Stimulated activated CD4-positive, alpha-beta T cell treated with anti-CD3 and anti-CD28 coated beads, Interleukin-2, amount 100 ng/mL, for 4 hours (primary cell): ENCODE data around the gene EFNA5.

Experiments used
- DNase-seq: peaks from one replicate; pipeline ENCODE4 v3.0.0-alpha.2; 2020; ENCODE audit warnings: low read depth

Gene EFNA5

GRCh38 chr5:107603349-107603748 lies 67.4 kb downstream of the EFNA5 start:
- DNase-seq: no peak

DNA sequence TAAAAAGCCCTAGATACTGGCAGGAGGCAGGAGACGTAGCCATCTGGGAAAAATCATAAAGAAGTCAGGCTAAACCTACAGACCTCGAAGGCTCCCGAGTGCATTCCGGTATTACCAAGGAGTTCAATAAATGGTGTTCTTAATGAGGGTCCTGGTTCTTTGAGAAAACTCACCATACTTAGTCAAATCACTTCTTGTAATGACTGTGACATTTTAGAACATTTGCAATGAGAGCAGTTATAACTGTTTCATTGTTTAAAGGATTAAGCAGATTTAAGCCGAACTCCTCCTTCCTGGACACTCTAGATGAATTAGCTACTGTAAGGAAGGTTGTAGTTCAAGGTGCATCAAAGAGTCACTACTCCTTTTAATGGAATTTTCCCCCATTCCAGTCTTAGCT lies 67.8 kb downstream of the EFNA5 start:
- DNase-seq: no peak

GRCh38 chr5:107601076-107601475 lies 69.7 kb downstream of the EFNA5 start:
- no peak for DNase-seq

GRCh38 chr5:107598958-107599357 lies 71.8 kb downstream of the EFNA5 start:
- no peak for DNase-seq

DNA sequence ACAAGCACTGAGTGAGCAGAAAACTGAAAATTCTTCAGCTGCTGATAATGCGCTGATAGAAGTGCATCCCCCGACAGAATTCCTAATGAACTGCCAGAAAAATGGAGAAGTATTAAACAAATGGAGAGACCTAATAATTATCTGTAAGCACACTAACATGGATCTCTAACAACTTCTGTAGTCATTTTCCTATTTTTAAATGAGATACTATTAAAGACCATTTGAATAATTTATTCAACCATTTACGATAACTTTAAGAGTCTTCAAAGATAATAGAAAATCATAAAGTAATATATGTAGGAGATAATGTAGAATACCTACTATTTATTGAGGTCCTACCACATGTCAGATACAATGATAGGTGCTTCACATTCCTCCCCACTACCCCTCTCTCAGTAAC lies 72.9 kb downstream of the EFNA5 start:
- no peak for DNase-seq

DNA sequence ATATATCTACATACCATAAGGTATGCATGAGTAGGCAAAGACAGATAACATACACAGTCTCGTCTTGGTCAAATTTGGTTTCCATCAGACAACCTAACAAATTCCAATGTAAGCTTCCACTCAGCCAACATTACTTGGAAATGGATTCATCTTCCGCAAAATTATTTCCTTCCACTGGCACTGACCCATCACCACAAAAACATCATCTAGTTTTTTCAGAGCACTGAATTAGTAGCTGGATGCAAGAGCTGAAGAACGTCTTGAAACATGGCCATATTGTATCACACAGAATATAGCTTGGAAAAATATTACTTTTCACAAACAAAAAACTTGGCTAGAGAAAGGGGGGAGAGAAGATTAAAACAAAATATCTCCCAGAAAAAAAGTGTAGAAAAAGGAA lies 73.5 kb downstream of the EFNA5 start:
- no peak for DNase-seq

GRCh38 chr5:107594253-107595045 lies 76.3 kb downstream of the EFNA5 start:
- DNase-seq: no peak

- no peak for DNase-seq
Measured at GRCh38 chr5:107593009-107593408, 77.7 kb downstream of the EFNA5 start.

DNA sequence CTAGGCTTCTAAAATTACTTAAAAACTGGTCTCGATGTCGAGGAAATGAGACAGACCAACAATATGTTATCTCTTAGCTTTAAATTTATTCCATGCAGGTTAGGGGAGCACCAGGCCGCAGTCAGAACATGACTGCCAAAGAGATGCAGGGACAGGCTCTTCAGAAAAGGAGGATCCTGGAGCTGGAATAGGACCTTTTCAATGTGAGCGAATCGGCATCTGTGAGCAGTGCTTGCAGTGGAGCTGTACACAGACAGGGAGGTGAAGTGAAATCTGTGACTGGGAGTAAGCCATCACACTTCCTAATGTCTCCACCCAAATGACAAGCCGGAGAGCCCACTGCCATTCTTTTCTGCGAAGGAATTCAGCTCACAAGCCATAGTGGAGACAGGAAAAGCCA lies 78.2 kb downstream of the EFNA5 start:
- no peak for DNase-seq

- DNase-seq: no peak
Measured at GRCh38 chr5:107590686-107591085, 80.1 kb downstream of the EFNA5 start.

GRCh38 chr5:107589520-107590193 lies 81.1 kb downstream of the EFNA5 start:
- no peak for DNase-seq

- DNase-seq: no peak
Measured at GRCh38 chr5:107582625-107583024, 88.1 kb downstream of the EFNA5 start.

DNA sequence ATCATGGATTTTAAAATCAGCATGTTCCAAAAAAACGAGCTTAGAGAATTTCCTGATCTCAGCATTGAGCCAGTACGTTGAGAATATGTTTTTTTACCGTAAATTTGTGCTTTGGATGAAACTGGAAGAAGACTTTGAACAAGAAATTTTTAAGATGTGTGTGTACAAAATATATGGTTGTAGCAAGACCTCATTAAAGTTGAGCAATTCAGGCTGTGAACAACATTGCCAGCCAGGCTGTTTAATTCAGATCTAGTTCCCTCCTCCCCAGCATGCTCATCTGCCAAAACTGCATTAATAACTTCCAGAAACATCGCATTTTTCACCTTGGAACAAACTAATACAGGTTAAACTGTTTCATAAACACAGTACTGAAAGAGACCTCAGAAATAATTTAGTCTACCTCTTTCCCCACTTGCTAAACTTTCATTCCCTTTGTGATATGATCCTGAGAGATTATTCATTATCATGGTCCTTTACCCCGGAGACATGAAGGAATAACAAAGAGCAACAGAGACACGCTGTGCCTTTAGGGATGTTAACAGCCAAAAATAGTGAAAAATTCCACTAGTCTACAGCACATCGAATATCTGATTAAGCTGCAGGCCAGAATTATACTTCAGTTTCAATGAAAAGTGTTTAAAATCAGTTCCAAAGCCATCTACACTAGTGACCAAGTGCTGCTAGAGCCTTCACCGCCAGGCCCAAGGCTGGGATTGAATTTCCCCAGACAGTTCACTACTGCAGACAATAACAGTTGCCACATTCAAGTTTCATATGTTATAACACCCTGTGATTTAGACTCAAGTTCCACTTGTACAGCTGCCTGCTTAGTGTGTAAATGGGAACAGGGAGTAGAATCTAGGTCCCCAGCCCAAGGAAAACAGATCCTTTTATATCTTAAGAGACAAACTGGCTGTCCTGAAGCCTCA lies 89.6 kb downstream of the EFNA5 start:
- no peak for DNase-seq

- DNase-seq: no peak
Measured at GRCh38 chr5:107578051-107578635, 92.6 kb downstream of the EFNA5 start.

DNA sequence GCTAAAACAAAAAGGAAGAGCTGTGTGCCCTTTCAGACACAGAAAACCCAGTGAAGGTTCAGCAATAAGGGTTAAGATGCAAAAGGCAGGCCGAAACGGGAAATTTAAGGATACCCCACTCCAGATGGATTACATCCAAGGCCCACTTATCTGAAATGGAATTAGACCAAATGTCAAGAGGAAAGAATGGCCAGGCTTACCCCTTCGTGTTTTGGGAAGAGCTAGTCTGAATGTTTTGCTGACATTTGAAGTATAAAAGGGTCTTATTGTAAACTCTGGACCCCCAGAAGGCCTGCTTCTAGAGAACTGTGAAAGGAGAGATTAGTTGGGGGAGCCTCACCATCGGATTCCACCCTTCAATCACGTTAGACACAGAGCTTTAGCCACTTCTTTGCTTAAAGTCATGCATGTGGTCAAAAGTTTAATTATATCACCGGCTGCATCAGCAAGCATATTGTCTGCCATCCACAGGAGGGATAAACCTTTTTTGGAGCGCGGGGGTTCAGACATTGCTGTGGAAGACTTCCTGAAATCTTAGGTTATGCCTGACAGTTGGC lies 93.3 kb downstream of the EFNA5 start:
- no peak for DNase-seq

DNA sequence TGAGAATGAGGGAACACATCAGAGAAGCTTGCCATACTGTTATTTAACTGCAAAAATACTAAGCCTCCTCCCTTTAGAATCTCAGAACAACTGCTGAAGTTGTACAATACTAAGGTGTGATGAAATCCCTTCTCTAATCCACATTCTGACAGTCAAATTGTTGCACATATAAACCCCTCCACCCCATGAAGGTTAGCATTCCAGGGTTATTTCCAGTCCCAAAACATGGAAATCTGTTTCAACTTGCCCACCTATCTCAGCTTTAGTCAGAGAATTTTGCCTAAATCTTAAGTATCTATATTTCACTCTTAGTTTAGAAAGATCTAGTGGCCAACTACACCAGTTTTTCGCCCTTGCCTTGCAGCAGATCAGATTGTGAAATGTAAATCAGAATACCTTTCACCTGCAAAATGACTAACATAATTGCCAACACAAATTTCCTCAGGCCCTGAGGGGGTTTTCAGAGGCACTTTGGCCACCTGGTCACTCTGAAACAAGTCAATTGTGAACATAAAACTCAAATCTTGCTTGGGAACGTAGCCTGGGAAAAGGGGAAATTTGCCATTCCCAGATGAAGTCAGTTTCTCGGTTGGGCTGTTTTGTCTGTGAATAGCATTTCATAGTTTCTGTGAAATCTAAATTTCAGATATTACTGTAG lies 93.9 kb downstream of the EFNA5 start:
- no peak for DNase-seq

DNA sequence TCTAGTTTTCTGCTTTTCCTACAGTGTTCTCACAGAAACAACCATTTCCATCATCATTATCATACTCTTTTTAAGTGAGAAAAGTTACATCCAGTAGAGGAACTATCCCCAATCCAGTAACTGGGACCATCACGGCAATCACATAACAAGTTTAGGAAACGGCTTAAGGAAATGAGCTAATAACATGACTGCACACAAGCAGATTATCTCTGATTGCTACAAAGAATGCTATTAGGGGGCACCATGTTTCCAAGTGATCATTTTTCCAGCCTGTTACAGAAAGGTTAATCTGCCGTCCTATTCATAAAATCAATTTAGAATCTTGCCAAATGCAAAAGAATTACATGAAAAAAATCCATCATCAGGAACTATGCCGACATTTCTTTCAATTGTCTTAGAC lies 94.6 kb downstream of the EFNA5 start:
- DNase-seq: no peak

DNA sequence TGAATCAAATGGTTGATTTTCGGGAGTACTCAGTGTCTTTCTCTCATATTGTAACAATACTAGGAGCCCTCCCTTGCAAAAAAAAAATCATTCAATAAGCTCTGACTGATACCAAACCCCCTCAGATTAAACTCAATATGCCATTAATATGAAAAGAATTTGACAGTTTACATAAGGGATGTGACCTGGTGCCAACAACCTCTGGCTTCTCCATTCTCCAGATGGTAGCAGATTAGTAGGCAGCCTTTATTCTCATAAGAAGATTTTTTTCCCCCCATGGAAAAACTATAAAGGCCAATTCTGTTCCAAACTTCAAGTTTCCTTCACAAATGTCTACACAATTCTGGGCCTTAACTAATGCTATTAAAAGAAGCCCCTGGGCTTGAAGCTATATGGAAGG lies 96.5 kb downstream of the EFNA5 start:
- DNase-seq: no peak

DNA sequence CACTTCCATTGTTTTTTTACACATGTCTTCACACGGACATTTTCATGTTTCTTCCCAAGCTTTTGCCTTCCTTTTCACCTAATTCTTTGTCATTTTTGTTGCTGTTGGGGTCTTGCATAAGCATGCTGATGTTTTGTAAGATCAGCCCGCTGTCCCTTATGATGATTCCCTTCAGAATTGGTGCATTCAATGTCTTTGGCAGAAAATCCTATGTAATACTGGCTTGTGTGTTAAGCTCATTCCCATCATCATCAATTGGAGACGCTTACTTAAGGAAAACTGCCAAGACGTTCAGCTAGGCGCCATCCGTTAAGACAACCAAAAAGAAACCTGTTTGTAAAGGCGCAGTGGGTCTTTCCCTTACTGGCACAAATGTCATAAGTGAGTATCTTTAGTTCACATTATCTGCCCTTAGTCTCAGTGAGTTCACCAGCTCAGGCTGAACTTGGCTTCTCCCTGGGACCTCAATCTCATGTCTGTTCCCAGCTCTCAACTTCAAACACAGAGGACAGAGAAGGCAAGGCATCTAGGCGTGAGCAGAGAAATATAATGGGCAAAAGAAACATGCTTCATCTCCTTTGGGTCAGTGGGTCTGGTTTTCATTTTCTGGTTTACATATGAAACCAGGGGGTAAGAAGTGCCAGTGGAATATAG lies 97.9 kb downstream of the EFNA5 start:
- DNase-seq: no peak

DNA sequence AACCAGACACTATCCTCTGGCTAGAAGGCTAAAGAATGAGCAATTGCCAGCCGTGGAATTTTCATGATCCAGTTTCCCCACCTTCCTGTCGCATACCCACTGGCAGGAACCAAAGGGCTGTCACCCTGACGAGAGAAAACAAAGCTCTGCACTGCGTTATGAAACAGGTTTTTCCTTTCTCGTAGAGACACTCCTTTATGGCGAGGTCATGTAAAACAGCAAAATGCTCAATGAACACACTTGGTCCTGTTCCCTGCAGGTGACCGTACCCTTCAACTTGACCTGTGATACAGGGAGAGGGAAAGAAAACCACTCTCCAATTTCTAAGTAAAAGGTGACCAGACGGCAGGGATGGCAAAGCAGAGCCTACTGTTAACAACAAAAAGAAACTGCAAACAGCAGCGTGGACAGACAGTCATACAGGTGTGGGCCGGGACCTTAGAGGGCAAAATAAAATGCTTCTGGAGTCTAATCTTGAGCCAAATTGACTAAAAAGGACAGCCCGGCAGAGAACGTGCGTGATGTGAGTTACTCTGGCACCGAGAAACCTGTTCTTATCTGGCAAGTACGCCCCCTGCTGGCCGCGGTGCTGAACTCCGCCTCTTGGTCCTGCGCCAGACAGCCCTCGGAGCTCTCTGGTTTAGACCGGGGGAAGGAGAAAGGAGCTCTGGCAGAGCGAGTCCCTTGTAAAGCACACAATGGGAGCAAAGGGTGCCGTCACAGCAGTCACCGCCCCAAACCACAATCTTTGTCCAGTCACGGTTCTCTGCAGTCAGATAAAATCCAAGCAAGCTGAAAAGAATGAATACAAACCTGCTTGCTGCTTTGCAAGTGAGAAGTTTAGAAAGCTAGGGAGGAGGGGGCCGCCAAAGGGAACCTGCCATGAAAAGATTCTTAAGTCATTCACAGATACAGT lies 98.9 kb downstream of the EFNA5 start:
- peak; percentile 69 for DNase-seq
